PC-9 (cell line): Measurements from ENCODE around the gene NME7. TPM values are rescaled to one million over a fixed set of nuclear protein-coding genes. Genes with fewer than 3 reads are reported as not detected.
"Not testable (repeated sequence)": the region's sequence is repeated elsewhere in the genome, so short reads cannot be mapped to it uniquely, and the experiment has no call there.

Experiments
- Bru-seq: library from RNA; stranded (reverse); fragments of 400-500 nt; gene quantifications from one replicate; lab custom pipeline; 2021; lab: Mats Ljungman, UMichigan
- BruChase-seq, 2 experiments: library from RNA; stranded (reverse); fragments of 400-500 nt; gene quantifications; one replicate each; lab custom pipeline; 2021; lab: Mats Ljungman, UMichigan
- BruUV-seq: library from RNA; stranded (reverse); fragments of 400-500 nt; replicated peaks from 2 replicates; lab custom pipeline; 2021; lab: Mats Ljungman, UMichigan
- CTCF ChIA-PET: fragments of 300-600 bp; sonication (Branson Sonifier 250); formaldehyde crosslinking; loops from one replicate; lab custom pipeline; 2022; ENCODE audit warnings: antibody characterized with exemption; lab: Charles Lee
- POLR2A ChIA-PET: fragments of 300-600 bp; sonication (Branson Sonifier 250); formaldehyde crosslinking; loops from one replicate; lab custom pipeline; 2022; ENCODE audit warnings: antibody characterized with exemption; ENCODE audit not compliant: unreplicated experiment; lab: Charles Lee
- DNase-seq, 2 experiments: peaks; one replicate each; pipeline versions ENCODE4 v3.0.0 to v3.0.0-alpha.2; 2015 to 2022; ENCODE audit warnings: mixed read lengths in 1 of 2
- H2AFZ ChIP-seq: fragments of 200-600 bp; sonication (generic); 2 replicates; pipeline ENCODE4 v1.8.1; 2017; ENCODE audit warnings: antibody characterized with exemption
- H3F3A ChIP-seq: fragments of 200-600 bp; sonication (generic); 2 replicates; pipeline ENCODE4 v1.8.1; 2017; ENCODE audit warnings: antibody characterized with exemption, mild to moderate bottlenecking, low read depth; ENCODE audit not compliant: insufficient read depth
- H3K27ac ChIP-seq: fragments of 200-600 bp; sonication (generic); 2 replicates; pipeline ENCODE4 v1.6.1; 2016; ENCODE audit warnings: mixed run types
- H3K27me3 ChIP-seq: fragments of 200-600 bp; sonication (generic); 2 replicates; pipeline ENCODE4 v1.6.1; 2016; ENCODE audit warnings: low read depth, mixed run types; ENCODE audit not compliant: insufficient read depth
- H3K36me3 ChIP-seq: fragments of 200-600 bp; sonication (generic); 2 replicates; pipeline ENCODE4 v1.6.1; 2016; ENCODE audit warnings: low read depth, mixed run types
- H3K4me1 ChIP-seq: fragments of 200-600 bp; sonication (generic); replicated peaks from 2 replicates; pipeline ENCODE4 v1.6.1; 2016; ENCODE audit warnings: mixed run types; ENCODE audit not compliant: insufficient read depth
- H3K4me2 ChIP-seq: fragments of 200-600 bp; sonication (generic); 2 replicates; pipeline ENCODE4 v1.6.1; 2017; ENCODE audit warnings: mixed run types
- H3K4me3 ChIP-seq: fragments of 200-600 bp; sonication (generic); 2 replicates; pipeline ENCODE4 v1.6.1; 2016; ENCODE audit warnings: mixed run types
- H3K79me2 ChIP-seq: fragments of 200-600 bp; sonication (generic); 2 replicates; pipeline ENCODE4 v1.6.1; 2017; ENCODE audit warnings: low read depth, mixed run types
- H3K9me2 ChIP-seq: fragments of 200-600 bp; sonication (generic); 2 replicates; pipeline ENCODE4 v1.8.1; 2017; ENCODE audit warnings: mild to moderate bottlenecking; ENCODE audit not compliant: insufficient read depth
- H3K9me3 ChIP-seq: fragments of 200-600 bp; sonication (generic); 2 replicates; pipeline ENCODE4 v1.8.1; 2016; ENCODE audit warnings: low read depth; ENCODE audit not compliant: insufficient read depth
- H4K20me1 ChIP-seq: fragments of 200-600 bp; sonication (generic); 2 replicates; pipeline ENCODE4 v1.8.1; 2017; ENCODE audit not compliant: insufficient read depth
- EZH2 ChIP-seq: fragments of 200-600 bp; sonication (generic); IDR thresholded peaks from 2 replicates; pipeline ENCODE4 v1.8.0; 2017; ENCODE audit warnings: antibody characterized with exemption, low read depth
- intact Hi-C: fragments of 100-400 bp; cut with micrococcal nuclease; formaldehyde crosslinking; loops from one replicate; pipeline ENCODE4 v1.10.0; 2022; ENCODE audit not compliant: unreplicated experiment
- long read RNA-seq: library from polyadenylated mRNA; stranded (forward); transcript quantifications from one replicate; pipeline ENCODE4 v2.0.0, GENCODE V29; 2022
- total RNA-seq: library from RNA; stranded (reverse); gene quantifications from 2 replicates; pipeline ENCODE4 v1.2.3, GENCODE V29; 2021
- TF ChIP-seq, protein P1 (sequence below): fragments of 200-600 bp; sonication (generic); conservative IDR thresholded peaks from 2 replicates; pipeline ENCODE4 v1.6.1; 2017; ENCODE audit warnings: mixed run types, antibody characterized with exemption, mild to moderate bottlenecking, moderate library complexity

NME7 gene, protein sequence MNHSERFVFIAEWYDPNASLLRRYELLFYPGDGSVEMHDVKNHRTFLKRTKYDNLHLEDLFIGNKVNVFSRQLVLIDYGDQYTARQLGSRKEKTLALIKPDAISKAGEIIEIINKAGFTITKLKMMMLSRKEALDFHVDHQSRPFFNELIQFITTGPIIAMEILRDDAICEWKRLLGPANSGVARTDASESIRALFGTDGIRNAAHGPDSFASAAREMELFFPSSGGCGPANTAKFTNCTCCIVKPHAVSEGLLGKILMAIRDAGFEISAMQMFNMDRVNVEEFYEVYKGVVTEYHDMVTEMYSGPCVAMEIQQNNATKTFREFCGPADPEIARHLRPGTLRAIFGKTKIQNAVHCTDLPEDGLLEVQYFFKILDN
- total RNA-seq (16.5 and 21.4 TPM in 2 replicates), Bru-seq, nascent RNA (percentile 61 among the genes with signal in this experiment), BruChase-seq, experiment 1, labeled RNA remaining after a 2-hour chase (percentile 50 among the genes with signal in this experiment), BruChase-seq, experiment 2, labeled RNA remaining after a 6-hour chase (percentile 38 among the genes with signal in this experiment)
- long read RNA-seq, transcript NME7-201 (12 exons, 1,642 nt): major isoform, 52 of 86 reads
- long read RNA-seq, partial matches to known transcripts: 4 of 86 reads
- long read RNA-seq, other reads (novel, unspliced or antisense): 28 of 86 reads

DNA sequence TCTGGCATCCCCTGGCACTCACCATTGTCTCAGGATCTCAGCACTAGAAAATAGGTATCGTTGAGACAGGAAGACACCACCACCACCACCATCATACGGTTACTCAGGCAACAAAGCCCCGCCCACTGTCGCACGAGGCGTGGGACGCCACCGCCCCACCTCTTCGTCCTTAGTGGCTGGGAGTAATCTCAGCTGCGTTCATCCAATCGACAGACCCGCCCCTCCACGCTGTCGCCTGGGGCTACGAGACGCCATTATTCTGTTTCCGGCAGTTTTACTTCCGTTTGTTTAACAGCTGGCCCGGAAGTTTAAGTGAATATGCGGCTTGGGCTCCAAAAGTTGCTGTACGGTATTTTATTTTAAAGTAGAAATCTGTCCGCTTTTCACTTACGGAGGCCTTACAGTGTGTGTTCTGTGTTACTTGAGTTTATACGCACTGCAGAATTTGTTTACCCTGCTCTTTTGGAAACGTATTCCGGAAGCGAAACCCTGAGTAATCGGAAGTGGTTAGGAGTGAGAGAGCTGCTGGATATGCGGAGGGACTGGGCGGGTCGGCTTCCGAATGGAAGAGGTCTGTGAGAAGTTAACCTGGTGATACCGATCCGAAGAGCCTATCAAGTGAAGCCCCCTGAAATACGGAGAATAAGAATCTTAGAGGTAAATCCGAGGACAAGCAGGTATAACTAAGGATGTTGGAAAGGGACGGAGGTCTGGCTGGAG, at the start of gene NME7, which contains the start of gene BLZF1:
Gene NME7, minus strand, starts transcription at position 112 of the 720 bp plus-strand sequence. Its CDS starts 87 bp downstream, at position 25.
Gene BLZF1, plus strand, starts transcription at position 510 of the 720 bp plus-strand sequence. CDS start 1,328 bp downstream, outside the sequence.
- H3K27me3 ChIP-seq: no peaks in the 10 kb centered on the region
- intact Hi-C loops: loop anchor here (5.0 kb wide), 2 partner anchors 119 to 261 kb away; partner anchors contain the start of genes ATP1B1 and SLC19A2
- TF ChIP-seq EZH2: no peak
- TF ChIP-seq, protein P1, sequence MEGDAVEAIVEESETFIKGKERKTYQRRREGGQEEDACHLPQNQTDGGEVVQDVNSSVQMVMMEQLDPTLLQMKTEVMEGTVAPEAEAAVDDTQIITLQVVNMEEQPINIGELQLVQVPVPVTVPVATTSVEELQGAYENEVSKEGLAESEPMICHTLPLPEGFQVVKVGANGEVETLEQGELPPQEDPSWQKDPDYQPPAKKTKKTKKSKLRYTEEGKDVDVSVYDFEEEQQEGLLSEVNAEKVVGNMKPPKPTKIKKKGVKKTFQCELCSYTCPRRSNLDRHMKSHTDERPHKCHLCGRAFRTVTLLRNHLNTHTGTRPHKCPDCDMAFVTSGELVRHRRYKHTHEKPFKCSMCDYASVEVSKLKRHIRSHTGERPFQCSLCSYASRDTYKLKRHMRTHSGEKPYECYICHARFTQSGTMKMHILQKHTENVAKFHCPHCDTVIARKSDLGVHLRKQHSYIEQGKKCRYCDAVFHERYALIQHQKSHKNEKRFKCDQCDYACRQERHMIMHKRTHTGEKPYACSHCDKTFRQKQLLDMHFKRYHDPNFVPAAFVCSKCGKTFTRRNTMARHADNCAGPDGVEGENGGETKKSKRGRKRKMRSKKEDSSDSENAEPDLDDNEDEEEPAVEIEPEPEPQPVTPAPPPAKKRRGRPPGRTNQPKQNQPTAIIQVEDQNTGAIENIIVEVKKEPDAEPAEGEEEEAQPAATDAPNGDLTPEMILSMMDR: no peak
- peaks cover 26% of the 10 kb centered on the region for H3K79me2 ChIP-seq
- H3K4me3 ChIP-seq: peak within 1 kb of the TSS; percentile 93
- H3F3A ChIP-seq: peaks cover 23% of the 10 kb centered on the region; the same call in 1 of the 2 replicates
- peaks cover 18% of the 10 kb centered on the region for H3K36me3 ChIP-seq
- H3K4me2 ChIP-seq: peak within 1 kb of the TSS; percentile 96
- no peaks in the 10 kb centered on the region for H4K20me1 ChIP-seq
- POLR2A ChIA-PET: interaction anchor here (0.5 to 0.7 kb wide), 3 partner anchors 8 to 809 kb away, joined by 3 to 5 read pairs (median 5); no protein-coding TSS in a partner anchor
- CTCF ChIA-PET: interaction anchor here (0.7 to 1.2 kb wide), 2 partner anchors 19 to 765 kb away, joined by 4 to 5 read pairs; no protein-coding TSS in a partner anchor
- peaks cover 9% of the 10 kb centered on the region for H3K9me3 ChIP-seq
- H3K9me2 ChIP-seq: no peaks in the 10 kb centered on the region
- no TSS peak for BruUV-seq
- peaks cover 40% of the 10 kb centered on the region for H3K4me1 ChIP-seq
- DNase-seq: peak; percentile 92 to 95
- H3K27ac ChIP-seq: peak within 1 kb of the TSS; percentile 83
- H2AFZ ChIP-seq: peak within 1 kb of the TSS; percentile 90

DNA sequence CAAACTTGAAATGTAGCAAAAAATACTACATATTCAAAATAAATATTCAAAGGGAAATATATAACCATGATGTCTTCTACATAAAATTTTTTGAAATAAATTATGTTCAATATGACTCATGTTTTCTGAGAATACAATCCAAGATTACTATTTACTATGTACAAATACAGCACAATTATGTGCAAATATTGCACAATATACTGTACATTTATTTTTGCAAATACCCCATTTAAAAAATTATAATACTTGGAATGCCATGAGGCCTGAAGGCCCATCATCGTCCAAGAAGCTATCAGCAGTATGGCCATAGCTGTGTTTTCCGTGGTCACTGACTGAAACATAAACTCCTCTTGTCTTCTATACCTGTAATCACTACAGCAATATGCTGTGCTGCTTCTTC, 47.4 kb upstream of the NME7 start:
- POLR2A ChIA-PET: no interaction called here
- H3K9me3 ChIP-seq: no peaks in the 10 kb centered on the region
- intact Hi-C loops: no loop called here
- no peaks in the 10 kb centered on the region for H3K4me1 ChIP-seq
- no peak overlapping the region for H3K4me2 ChIP-seq
- no peak overlapping the region for H2AFZ ChIP-seq
- no TSS peak for BruUV-seq
- no peak for DNase-seq
- H3K9me2 ChIP-seq: no peaks in the 10 kb centered on the region; the same call in 1 of the 2 replicates
- CTCF ChIA-PET: no interaction called here
- no peak overlapping the region for H3K27ac ChIP-seq
- no peak overlapping the region for H3K4me3 ChIP-seq
- H3K27me3 ChIP-seq: no peaks in the 10 kb centered on the region
- TF ChIP-seq EZH2: no peak
- TF ChIP-seq, protein P1: no peak
- H3F3A ChIP-seq: no peaks in the 10 kb centered on the region
- no peaks in the 10 kb centered on the region for H3K79me2 ChIP-seq
- no peaks in the 10 kb centered on the region for H4K20me1 ChIP-seq
- no peaks in the 10 kb centered on the region for H3K36me3 ChIP-seq

DNA sequence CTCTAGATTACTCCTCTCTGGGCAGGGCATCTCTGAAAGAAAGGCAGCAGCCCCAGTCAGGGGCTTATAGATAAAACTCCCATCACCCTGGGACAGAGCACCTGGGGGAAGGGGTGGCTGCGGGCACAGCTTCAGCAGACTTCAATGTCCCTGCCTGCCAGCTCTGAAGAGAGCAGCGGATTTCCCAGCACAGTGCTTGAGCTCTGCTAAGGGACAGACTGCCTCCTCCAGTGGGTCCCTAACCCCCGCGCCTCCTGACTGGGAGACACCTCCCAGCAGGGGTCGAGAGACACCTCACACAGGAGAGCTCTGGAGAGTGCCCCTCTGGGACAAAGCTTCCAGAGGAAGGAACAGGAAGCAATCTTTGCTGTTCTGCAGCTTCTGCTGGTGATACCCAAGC, 40.7 kb upstream of the NME7 start:
- POLR2A ChIA-PET, DNase-seq, H3K9me3 ChIP-seq, H3K4me3 ChIP-seq, H3K27ac ChIP-seq, H3K9me2 ChIP-seq, CTCF ChIA-PET, H3K79me2 ChIP-seq, H3K4me2 ChIP-seq, H3K27me3 ChIP-seq, H3K4me1 ChIP-seq, H3K36me3 ChIP-seq, H2AFZ ChIP-seq, H4K20me1 ChIP-seq, H3F3A ChIP-seq, BruUV-seq, intact Hi-C loops: not testable (repeated sequence)

DNA sequence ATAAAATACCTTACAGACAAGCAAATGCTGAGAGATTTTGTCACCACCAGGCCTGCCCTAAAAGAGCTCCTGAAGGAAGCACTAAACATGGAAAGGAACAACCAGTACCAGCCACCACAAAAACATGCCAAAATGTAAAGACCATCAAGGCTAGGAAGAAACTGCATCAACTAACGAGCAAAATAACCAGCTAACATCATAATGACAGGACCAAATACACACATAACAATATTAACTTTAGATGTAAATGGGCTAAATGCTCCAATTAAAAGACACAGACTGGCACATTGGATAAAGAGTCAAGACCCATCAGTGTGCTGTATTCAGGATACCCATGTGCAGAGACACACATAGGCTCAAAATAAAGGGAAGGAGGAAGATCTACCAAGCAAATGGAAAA, 35.0 kb upstream of the NME7 start:
- H3K4me2 ChIP-seq, BruUV-seq, POLR2A ChIA-PET, H3K4me3 ChIP-seq, H3K27ac ChIP-seq, H4K20me1 ChIP-seq, H3K4me1 ChIP-seq, H3F3A ChIP-seq, DNase-seq, CTCF ChIA-PET, H2AFZ ChIP-seq, intact Hi-C loops, H3K36me3 ChIP-seq, H3K9me3 ChIP-seq, H3K9me2 ChIP-seq, H3K79me2 ChIP-seq, H3K27me3 ChIP-seq: not testable (repeated sequence)
